Gastroesophageal sphincter (tissue), 4 donors: Measurements from ENCODE around the gene LSMEM2. TPM values are rescaled to one million over a fixed set of nuclear protein-coding genes. Genes with fewer than 3 reads are reported as not detected.
A peak's percentile ranks its signal among the peaks of the same experiment; 100 is the strongest.

Source experiments
- ATAC-seq: fragments of 150-250 bp; one replicate; pipeline ENCODE4 v1.9.1; 2016; ENCODE audit warnings: mild to moderate bottlenecking, moderate library complexity
- H3K27ac ChIP-seq, 4 donors: fragments of 200-600 bp; sonication (generic) in 3 of 4; 1 replicate in 3 of 4; 2 replicates in 1 of 4; pipeline ENCODE4 v1.5.1; 2016 to 2019
- H3K27me3 ChIP-seq: fragments of 200-600 bp; sonication (generic); one replicate; pipeline ENCODE4 v1.5.1; 2019
- H3K36me3 ChIP-seq, 2 donors: fragments of 200-600 bp; sonication (generic); one replicate each; pipeline ENCODE4 v1.5.1; 2019; ENCODE audit warnings: control low read depth in 1 of 2
- H3K4me1 ChIP-seq, 3 donors: fragments of 200-600 bp; sonication (generic); 1 replicate in 2 of 3; 2 replicates in 1 of 3; pipeline ENCODE4 v1.5.1; 2016 to 2019; ENCODE audit warnings: control low read depth in 2 of 3
- H3K4me3 ChIP-seq, 2 donors: fragments of 200-600 bp; sonication (generic); one replicate each; pipeline ENCODE4 v1.5.1; 2019; ENCODE audit warnings: mild to moderate bottlenecking in 1 of 2, moderate library complexity in 1 of 2
- H3K9me3 ChIP-seq, 3 donors: fragments of 200-600 bp; sonication (generic); one replicate each; pipeline ENCODE4 v1.5.1; 2017 to 2019; ENCODE audit warnings: control low read depth in 2 of 3
- CTCF ChIP-seq, 4 experiments: fragments of 200-600 bp in 2 of 4; fragments of 450-650 bp in 2 of 4; sonication (generic) in 1 of 4; IDR thresholded peaks; one replicate each; pipeline ENCODE4 v1.5.1; 2017 to 2019; ENCODE audit warnings: antibody characterized with exemption in 4 of 4, mild to moderate bottlenecking in 2 of 4, moderate library complexity in 2 of 4
- EP300 ChIP-seq: sonication (generic); formaldehyde crosslinking; IDR thresholded peaks from one replicate; pipeline ENCODE4 v1.6.1; 2017; ENCODE audit warnings: antibody characterized with exemption, mild to moderate bottlenecking
- POLR2A ChIP-seq, 2 donors: fragments of 450-650 bp; IDR thresholded peaks; one replicate each; pipeline ENCODE4 v1.6.1; 2017; ENCODE audit warnings: antibody characterized with exemption in 2 of 2, mild to moderate bottlenecking in 2 of 2, moderate library complexity in 1 of 2
- POLR2AphosphoS5 ChIP-seq: sonication (generic); formaldehyde crosslinking; IDR thresholded peaks from one replicate; pipeline ENCODE4 v1.6.1; 2017; ENCODE audit warnings: antibody characterized with exemption
- WGBS, 2 donors: methylation state at CpG; one replicate each; pipeline ENCODE4 v1.1.5; 2018; ENCODE audit warnings: low coverage in 1 of 2; 5-methylcytosine and 5-hydroxymethylcytosine counted together
- total RNA-seq, 4 donors: library from RNA; depleted of rRNA; stranded (reverse); fragments of >200 nt; gene quantifications; one replicate each; pipeline ENCODE4 v1.1.0, GENCODE V29; 2016

LSMEM2 gene
- total RNA-seq, 4 donors from 2014 or later = not detected

GRCh38 chr3:50330330-50330729 lies 51.4 kb downstream of the LSMEM2 start:
- no peak for ATAC-seq
- H3K27me3 ChIP-seq = no peaks in the 10 kb centered on the region
- H3K36me3 ChIP-seq = peaks cover 0 to 63% of the 10 kb centered on the region in 2 donors
- peaks cover 0 to 74% (median 28%) of the 10 kb centered on the region in 3 donors for H3K4me1 ChIP-seq
- TF ChIP-seq EP300 (no peak), POLR2A (IDR thresholded peaks at IDR 0.05) (no peak), CTCF (IDR thresholded peaks at IDR 0.05) (no peak)
- no peaks in the 10 kb centered on the region for H3K9me3 ChIP-seq
- no peak overlapping the region for H3K4me3 ChIP-seq
- no peak overlapping the region for H3K27ac ChIP-seq
- 60 to 83% methylated on average over 1 to 2 of the region's 10 CpGs for WGBS, 2 donors

- peaks cover 0 to 74% (median 37%) of the 10 kb centered on the region in 3 donors for H3K4me1 ChIP-seq
- TF ChIP-seq POLR2AphosphoS5 (no peak), POLR2A (IDR thresholded peaks at IDR 0.05) (no peak), EP300 (no peak), CTCF (IDR thresholded peaks at IDR 0.05) (no peak)
These were observed 52.5 kb downstream of the LSMEM2 start for GRCh38 chr3:50331364-50331907.

GRCh38 chr3:50333744-50334328 lies 54.9 kb downstream of the LSMEM2 start:
- Histone ChIP-seq H3K36me3 (peaks cover 0 to 46% of the 10 kb centered on the region in 2 donors), H3K4me1 (peaks cover 0 to 71% (median 31%) of the 10 kb centered on the region in 3 donors), H3K4me3 (no peak overlapping the region), H3K9me3 (no peaks in the 10 kb centered on the region), H3K27me3 (no peaks in the 10 kb centered on the region), H3K27ac (peak overlapping the region; percentile 9 to 99 (median 86))
- 43 to 70% methylated on average over 2 to 7 of the region's 12 CpGs for WGBS, 2 donors
- ATAC-seq = peak; percentile 22
- TF ChIP-seq POLR2AphosphoS5 (no peak), POLR2A (IDR thresholded peaks at IDR 0.05) (no peak)

More at GRCh38 chr3:50331364-50331907, 52.5 kb downstream of the LSMEM2 start:
- no peak for ATAC-seq
- H3K9me3 ChIP-seq = no peaks in the 10 kb centered on the region
- WGBS, 2 donors = 90 to 92% methylated on average over 4 to 12 of the region's 19 CpGs
- no peaks in the 10 kb centered on the region for H3K27me3 ChIP-seq
- peaks cover 0 to 52% of the 10 kb centered on the region in 2 donors for H3K36me3 ChIP-seq
- no peak overlapping the region for H3K4me3 ChIP-seq
- H3K27ac ChIP-seq = no peak overlapping the region

GRCh38 chr3:50334339-50335075 lies 55.6 kb downstream of the LSMEM2 start:
- peak overlapping the region in 1 of 2 donors; percentile 4 for H3K4me3 ChIP-seq
- peaks cover 0 to 39% of the 10 kb centered on the region in 2 donors for H3K36me3 ChIP-seq
- no peaks in the 10 kb centered on the region for H3K9me3 ChIP-seq
- peaks cover 0 to 73% (median 31%) of the 10 kb centered on the region in 3 donors for H3K4me1 ChIP-seq
- H3K27me3 ChIP-seq = no peaks in the 10 kb centered on the region
- no peak for ATAC-seq
- peak overlapping the region; percentile 9 to 99 (median 86) for H3K27ac ChIP-seq
- TF ChIP-seq EP300 (no peak), POLR2AphosphoS5 (no peak), CTCF (IDR thresholded peaks at IDR 0.05) (no peak), POLR2A (IDR thresholded peaks at IDR 0.05) (no peak)
- 55% methylated on average over 4 to 5 of the region's 5 CpGs for WGBS, 2 donors

GRCh38 chr3:50336452-50337174 lies 57.7 kb downstream of the LSMEM2 start:
- no peak for ATAC-seq
- Histone ChIP-seq H3K27ac (peak overlapping the region; percentile 81 to 99 (median 96)), H3K27me3 (no peaks in the 10 kb centered on the region), H3K4me1 (peaks cover 0 to 94% (median 48%) of the 10 kb centered on the region in 3 donors), H3K9me3 (no peaks in the 10 kb centered on the region), H3K4me3 (peak overlapping the region; percentile 54 to 91), H3K36me3 (peaks cover 0 to 18% of the 10 kb centered on the region in 2 donors)
- TF ChIP-seq POLR2AphosphoS5 (no peak), CTCF (IDR thresholded peaks at IDR 0.05) (peak in 1 of 4 experiments; percentile 5), POLR2A (IDR thresholded peaks at IDR 0.05) (no peak)
- 0% methylated on average over 8 of the region's 31 CpGs; no CpG with 5 or more reads in 1 of the 2 donors for WGBS, 2 donors
